Renal cortex interstitium (tissue), 11 donors: Measurements from ENCODE around the gene BCO1. TPM values are rescaled to one million over a fixed set of nuclear protein-coding genes. Genes with fewer than 3 reads are reported as not detected.
"Not testable (repeated sequence)": the region's sequence is repeated elsewhere in the genome, so short reads cannot be mapped to it uniquely, and the experiment has no call there.

Experiments used
- DNase-seq, 11 donors: peaks; one replicate each; pipeline ENCODE4 v3.0.0-alpha.2; 2013; ENCODE audit warnings: low read depth in 9 of 11, low spot score in 4 of 11; ENCODE audit errors: extremely low read depth in 1 of 11
- polyA plus RNA-seq, 3 donors: library from polyadenylated mRNA; unstranded; fragments of 120-200 nt; gene quantifications; one replicate each; pipeline ENCODE4 v1.2.1, GENCODE V29; 2013; ENCODE audit not compliant: insufficient read length in 3 of 3

BCO1 gene
- polyA plus RNA-seq, 3 donors = 2.3 to 3.0 (median 2.4) TPM

DNA sequence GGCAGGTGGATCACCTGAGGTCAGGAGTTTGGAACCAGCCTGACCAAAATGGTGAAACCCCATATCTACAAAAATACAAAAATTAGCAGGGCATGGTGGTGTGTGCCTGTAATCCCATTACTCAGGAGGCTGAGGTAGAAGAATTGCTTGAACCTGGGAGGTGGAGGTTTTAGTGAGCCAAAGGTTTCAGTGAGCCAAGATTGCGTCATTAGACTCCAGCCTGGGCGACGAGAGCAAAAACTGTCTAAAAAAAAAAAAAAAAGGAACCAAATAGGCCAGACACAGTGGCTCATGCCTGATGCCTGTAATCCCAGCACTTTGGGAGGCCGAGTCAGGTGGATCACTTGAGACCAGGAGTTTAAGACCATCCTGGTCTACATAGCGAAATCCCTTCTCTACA lies 12.8 kb upstream of the BCO1 start:
- DNase-seq = not testable (repeated sequence)

DNA sequence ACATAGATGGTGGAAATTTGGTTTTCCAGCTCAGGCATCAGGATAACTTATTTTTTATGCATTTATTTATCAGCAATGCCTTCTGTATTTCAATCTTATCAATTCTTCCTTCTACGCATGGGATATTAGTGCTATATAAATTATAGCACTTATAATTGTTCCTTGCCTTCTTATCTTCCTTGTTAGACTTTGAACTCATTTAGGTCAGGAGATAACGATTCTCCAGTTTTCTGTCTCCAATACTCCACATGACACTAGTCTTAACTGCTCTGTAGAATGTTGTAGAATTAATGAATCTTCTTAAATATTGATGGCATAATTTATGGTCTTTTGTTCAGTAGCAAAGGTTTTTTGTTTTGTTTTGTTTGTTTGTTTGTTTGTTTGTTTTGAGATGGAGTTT lies 10.7 kb upstream of the BCO1 start:
- no peak for DNase-seq

DNA sequence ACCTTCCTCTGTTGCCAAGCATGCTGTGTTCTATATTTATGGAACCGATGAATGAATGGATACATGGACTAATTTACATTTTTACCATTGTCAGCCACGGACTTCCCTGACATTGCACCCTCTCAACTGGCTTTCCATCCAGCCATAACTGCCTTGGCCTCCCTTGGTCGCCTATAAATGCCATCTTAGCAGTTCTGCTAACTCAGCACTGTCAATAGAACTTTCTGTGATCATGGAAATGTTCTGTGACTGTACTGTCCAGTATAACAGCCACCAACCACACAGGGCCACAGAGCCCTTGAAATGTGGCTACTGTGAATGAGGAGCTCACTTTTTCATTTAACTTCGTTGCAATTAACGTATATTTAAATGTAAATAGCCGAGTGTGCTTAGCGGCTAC lies 8.7 kb upstream of the BCO1 start:
- no peak for DNase-seq

DNA sequence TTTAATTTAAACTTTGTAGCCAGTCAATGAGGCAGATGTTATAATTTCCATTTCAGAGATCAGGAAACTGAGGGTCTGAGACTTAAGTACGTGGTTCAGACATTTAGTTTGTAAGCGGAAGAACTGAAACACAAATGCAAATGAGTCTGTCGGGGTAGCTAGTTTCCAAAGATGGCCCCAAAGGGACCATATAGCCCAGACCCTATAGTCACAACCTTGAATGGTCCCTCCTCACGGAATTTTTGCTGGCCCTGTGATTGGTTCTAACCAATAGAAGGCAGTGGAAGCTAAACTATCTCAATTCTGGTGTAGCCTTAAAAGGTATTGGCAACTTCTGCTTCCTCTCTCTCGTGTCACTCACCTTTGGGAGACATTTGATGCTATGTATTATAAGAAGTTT lies 7.5 kb upstream of the BCO1 start:
- no peak for DNase-seq

DNA sequence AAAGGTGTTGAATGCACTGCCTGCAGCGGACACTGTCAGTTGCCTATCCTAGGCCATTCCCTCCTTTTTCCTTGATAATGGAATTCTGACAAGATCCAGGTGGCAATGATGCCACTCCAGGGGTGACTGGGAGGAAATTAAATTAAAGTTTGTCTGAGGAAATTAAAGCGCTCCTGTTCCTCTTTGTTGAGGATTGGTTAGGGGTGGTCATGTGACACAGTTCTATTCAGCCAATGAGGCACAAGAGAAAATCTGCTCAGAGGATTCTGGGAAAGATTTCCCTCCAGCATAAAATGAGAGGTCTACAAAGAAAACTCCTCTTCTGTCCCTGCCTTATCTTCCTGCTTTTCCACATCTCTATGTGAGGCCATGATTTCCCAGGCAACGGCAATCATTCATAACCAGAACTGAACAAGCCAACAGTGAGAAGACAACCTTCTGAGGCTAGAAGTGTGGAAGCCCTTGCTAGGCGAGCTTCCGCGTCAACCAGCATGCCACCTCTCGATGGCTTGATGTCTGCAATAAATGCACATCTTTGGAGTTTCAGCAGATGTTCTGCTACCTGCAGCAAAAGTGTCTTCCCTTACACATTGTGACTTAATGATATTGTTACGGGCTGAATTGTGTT lies 5.6 kb upstream of the BCO1 start:
- DNase-seq = no peak

DNA sequence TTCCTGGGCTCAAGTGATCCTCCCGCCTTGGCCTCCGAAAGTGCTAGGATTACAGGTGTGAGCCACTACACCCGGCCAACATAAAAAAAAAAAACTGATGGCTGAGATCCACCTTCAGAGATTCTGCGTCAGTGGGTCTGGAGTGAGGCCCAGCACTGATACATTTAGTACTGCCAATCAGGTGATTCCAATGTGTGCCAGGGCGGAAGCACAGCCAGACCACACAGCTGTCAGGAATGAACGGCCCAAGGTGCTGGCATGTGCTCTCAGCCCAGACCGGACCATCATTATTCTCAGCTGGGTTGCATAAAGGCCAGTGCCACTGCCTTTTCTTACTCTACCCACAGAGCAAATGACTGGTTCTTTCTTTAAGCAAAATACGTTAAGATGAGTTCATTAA lies 1.2 kb upstream of the BCO1 start:
- DNase-seq = no peak

DNA sequence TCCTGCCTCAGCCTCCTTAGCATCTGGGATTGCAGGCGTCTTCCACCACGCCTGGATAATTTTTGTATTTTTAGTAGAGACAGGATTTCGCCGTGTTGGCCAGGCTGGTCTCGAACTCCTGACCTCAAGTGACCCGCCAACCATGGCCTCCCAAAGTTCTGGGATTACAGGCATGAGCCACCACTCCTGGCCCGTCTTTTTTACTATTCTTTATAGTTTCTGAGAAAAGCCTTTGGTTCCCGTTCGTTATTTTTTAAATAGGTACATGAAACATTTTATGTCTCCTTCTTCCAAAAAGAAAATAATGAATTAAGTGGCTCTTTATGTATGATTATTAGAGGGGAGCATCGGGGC lies 570 bp upstream of the BCO1 start:
- DNase-seq = no peak

DNA sequence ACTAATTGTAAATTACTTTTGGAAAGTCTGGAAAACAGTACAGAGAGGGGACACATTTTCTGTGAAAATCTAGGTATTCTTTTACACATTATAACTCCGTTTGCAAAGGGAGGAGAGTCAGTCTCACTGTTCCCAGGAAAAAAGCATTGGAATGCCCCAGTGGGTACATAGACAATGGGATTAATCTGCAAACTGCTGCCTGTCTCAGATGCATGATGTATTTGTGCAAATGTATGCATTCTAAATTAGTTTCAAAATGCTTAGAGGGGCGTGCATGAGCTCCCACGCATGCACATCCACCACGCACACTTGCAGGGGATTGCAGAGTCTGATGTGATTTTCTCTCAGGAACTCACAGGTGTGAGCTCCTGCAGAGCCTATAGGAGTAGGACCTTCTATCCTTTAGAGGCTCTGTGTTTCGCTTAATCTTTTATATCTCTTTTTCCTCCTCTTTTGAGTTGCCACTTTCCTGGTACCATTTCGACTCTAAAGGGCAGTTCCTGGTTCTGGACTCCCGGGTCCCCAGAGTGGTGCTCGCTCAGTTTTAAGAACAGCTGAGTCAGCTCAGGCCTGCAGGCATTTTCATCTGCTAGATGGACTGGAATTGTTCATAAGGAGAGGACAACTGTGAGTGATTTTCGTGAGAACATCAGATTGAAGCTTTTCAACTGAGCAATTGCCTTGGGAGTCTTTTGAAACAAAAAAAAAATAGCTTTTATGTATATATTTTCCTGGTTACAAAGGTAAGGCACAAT lies 1.1 kb downstream of the BCO1 start:
- DNase-seq = no peak

DNA sequence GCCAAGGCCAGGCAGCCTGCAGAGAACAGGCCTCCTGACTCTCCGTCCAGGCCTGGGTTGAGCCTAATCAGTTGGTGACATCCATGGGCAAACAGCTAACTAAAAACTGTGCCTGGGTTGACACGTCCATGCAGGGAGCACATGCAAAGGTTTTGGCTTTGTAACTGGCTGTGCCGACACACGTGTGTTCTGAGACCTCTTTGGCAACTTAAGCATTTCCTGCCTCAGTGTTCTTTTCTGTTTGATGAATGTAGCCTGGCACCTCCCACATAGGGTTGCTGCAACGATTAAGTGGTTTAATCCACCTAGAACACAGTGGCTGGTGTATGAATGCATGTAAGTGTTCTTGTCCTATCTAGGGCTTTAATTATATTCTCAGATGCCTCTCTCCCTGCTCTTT lies 3.2 kb downstream of the BCO1 start:
- no peak for DNase-seq

DNA sequence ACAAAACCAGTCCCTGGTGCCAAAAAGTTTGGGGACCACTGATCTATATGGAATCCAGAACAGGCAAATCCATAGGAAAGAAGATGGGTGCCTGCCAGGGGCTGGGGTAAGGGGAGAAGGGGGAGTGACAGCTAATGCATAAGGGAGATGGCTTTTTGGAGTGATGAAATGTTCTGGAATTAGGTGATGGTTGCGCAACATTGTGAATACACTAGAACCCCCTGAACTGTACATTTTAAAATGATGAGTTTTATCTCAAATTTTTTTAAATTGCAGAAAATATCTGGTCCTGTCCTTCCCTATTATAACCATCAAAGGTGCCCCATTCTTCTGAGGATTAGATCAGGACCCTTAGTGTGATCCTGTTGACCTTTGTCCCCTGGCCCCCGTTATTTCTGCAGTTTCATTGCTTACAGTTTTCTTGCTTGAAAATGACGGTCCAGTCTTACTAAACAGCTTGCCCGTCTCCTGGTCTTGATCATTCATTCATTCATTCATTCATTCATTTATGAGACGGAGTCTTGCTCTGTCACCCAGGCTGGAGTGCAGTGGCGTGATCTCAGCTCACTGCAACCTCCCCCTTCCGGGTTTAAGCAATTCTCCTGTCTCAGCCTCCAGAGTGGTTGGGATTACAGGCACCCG lies 4.6 kb downstream of the BCO1 start:
- no peak for DNase-seq

DNA sequence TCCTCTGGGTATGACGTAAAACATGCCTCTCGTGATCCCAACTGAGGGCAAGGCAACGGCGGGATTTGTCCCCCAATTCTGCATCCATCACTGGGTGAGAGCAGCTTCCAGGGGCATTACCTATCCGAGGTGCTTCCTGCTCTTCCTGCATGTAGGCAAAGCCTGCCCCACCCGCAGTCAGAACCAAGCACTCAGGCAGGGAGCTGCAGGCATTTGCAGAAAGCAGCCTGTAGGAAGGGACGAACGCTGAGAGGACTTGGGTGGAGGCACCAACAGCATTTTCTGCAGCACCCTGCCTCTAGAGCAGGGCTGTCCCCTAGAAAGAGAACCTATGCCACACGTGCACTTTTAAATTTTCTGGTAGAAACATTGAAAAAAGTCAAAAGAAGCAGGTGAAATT lies 5.5 kb downstream of the BCO1 start:
- DNase-seq = no peak

DNA sequence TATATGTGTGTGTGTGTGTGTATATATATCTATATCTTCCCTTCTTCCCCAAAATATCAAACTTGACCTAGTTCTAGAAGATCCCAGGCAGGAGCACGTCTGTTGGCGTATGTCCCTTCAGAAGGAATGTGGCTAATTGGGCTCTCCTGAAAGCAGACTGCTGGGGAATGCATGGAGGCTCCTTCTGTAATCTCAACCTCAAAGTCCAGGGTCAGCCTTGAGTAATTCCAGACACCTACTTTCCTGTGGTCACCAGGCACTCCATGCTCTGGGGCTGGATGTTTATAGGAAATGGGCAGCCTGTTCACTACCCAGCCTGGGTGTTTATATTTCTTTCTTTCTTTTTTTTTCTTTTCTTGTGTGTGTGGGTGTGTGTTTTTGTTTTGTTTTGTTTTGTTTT lies 13.4 kb downstream of the BCO1 start:
- DNase-seq = no peak

DNA sequence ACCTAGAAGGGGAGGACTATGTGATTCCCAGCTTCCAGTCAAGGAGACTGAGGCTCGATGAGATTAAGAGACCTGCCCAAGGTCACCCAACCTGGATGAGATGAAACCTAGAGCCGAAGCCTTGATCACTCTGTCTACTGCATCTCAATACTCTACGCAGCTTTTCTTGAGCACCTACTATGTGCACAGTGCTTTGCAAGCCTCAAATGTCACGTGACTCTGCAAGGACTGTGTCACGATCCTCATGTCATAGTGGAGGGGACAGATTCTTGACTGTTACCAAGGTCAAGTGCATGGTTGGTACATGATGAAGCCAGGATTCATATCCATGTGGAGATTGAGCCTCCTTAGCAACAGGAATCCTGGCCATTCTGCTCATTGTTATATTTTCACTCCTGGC lies 14.7 kb downstream of the BCO1 start:
- no peak for DNase-seq

DNA sequence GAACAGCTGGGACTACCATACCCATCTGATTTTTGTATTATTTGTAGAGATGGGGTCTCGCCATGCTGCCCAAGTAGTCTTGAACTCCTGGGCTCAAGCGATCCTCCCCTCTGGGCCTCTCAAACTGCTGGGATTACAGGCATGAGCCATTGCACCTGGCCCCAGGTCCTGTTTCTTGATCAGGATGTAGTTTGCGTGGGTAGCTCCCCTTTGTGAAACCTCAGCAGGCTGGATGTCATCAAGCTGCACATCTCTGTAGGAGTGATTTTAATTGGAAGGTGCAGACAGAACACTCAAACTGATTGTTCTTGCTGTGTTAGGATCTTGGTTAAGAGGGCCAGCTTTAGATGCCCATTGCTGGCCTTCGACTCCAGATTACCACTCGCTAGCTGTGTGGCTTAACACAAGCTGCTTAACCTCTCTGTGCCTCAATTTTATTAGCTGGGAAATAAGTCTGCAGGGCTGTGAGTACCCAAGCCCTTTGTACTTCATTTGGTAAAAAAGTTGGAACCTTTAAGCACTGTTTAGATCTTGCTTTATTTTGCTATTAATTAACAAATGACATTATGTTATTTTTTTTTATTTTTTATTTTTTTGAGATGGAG lies 16.5 kb downstream of the BCO1 start:
- no peak for DNase-seq

DNA sequence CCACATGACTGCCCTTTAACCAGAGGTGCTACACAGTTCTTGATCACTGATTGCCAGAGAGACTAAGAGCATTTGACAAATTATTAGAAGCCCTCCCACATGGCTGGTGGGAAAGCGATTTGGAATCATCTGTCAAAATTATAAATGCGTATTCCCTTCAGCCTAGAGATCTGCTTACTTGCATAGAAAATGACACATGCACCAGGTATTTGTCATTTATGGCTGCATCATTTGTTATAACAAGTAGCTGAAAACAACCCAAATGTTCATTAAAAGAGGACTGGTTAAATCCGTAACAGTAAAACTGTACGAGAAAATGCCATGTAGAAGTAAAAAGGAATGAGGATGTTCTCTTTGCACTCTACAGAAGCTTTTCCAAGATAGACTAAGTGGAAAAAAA lies 21.4 kb downstream of the BCO1 start:
- DNase-seq = no peak

DNA sequence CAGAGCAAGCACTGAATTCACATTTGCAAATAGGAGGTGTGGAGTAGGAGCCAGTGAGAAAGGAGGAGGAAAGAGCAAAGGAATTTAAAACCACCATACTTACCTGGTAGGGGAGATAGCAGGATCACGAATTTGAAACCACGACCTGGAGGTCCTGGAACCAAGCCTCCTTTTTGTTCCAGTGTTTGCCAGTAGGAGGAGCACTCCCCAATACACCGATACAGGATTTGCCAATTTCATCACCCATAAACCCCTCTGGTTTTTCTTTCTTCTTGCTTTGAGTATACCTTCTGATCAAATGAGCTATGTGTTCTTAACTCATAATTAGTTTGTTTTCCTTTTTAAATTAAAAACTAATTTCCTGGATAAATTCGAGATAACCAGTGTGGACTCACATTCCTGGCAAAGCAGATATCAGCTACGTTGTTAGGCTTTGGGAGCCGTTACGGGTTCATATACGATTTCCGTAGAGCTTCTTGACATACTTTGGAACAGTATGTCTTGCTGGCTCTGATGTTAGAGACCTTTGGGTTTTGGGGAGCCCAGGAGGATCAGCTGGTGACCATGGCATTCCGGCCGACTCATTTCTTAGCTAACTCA lies 22.7 kb downstream of the BCO1 start:
- DNase-seq = no peak

DNA sequence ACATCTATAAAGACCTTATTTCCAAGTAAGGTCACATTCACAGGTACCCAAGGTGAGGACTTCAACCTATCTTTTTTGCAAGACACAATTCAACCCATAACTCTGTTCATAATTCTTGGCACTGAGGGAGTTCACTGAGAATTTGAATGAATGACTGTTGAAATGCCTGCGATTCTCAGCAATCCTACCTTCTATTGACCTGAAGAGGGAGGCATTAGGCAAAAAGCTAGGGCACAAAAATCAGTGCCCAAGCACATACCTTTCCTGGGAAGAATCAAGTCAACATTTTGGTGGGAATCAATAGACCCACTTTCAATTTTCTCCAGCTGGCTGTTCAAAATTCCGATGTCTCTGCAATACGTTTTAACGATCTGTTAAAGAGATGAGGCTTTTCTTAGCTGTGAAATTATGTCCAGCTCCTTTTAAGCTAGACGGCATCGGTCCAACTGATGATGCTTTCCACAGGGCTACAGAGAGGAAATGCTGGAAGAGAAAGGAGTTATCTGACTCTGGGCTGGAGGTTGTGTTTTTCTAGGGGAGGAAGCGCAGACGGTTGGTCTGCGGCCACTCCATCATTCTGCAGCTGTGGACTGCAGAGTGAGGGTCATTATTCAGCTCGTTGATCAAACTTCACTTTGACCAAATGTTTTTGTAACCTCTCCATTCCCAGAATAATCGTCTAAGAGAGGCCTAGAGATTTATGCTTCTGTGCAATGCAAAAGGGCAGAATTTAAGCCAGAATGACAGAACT lies 25.2 kb downstream of the BCO1 start:
- peak; percentile 43 to 83 (median 62) for DNase-seq

DNA sequence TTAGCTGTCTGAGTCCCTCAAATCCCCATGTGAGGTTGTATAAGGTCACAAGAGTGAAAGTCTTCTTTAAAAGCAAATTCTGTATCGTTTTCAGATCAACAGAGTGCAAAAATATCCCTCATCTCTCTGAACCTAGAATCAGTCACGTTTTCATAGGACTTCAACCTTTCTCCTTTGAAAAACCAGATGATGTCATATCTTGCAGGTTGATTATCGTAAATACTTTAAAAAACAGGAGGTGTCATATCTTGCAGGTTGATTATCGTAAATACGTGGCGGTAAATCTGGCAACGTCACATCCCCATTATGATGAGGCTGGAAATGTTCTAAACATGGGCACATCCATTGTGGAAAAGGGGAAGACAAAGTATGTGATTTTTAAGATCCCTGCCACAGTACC lies 25.9 kb downstream of the BCO1 start:
- no peak for DNase-seq

DNA sequence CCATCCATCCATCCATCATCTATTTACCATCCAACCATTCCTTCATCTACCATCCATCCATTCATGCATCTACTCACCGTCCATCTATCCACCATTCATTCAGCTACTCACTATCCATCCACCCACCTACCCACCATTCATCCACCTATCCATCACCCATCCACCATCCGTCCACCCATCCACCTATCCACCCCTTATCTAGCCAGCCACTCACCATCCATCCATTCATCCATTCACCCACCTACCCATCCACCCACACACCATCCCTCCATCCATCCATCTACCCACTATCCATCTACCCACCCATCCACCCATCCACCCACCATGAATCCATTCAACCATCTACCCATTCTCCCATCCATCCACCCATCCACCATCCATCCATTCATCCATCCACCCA lies 26.6 kb downstream of the BCO1 start:
- DNase-seq = no peak
